ENCODE measurements around the gene GPR85. TPM values are rescaled to one million over a fixed set of nuclear protein-coding genes. Genes with fewer than 3 reads are reported as not detected.

GPR85 gene
- total RNA-seq, 3 donors from 2014 or later: 0.12 to 0.70 (median 0.57) TPM

GRCh38 chr7:113109718-113110117, 23.1 kb upstream of the GPR85 start:
- Histone ChIP-seq H3K9me3 (no peaks in the 10 kb centered on the region), H3K4me3 (no peak overlapping the region), H3K4me1 (ENCODE audit: low read depth) (no peaks in the 10 kb centered on the region), H3K36me3 (ENCODE audit: low read depth) (no peaks in the 10 kb centered on the region)
- intact Hi-C loops (cut with DNase I, micrococcal nuclease): no loop called here
- TF ChIP-seq CTCF (IDR thresholded peaks at IDR 0.05): no peak
- DNase-seq (no peak), ATAC-seq (no peak)

- intact Hi-C loops (cut with DNase I, micrococcal nuclease): no loop called here
- Histone ChIP-seq H3K4me3 (no peak overlapping the region), H3K9me3 (no peaks in the 10 kb centered on the region), H3K4me1 (ENCODE audit: low read depth) (no peaks in the 10 kb centered on the region), H3K36me3 (ENCODE audit: low read depth) (no peaks in the 10 kb centered on the region)
- ATAC-seq (no peak), DNase-seq (no peak)
- TF ChIP-seq CTCF (IDR thresholded peaks at IDR 0.05): no peak
These were observed 13.5 kb upstream of the GPR85 start for GRCh38 chr7:113100121-113100603.

- intact Hi-C loops (cut with DNase I, micrococcal nuclease): no loop called here
- no peak for TF ChIP-seq CTCF (IDR thresholded peaks at IDR 0.05)
- no peaks in the 10 kb centered on the region for H3K9me3 ChIP-seq
- H3K4me1 ChIP-seq (ENCODE audit: low read depth): no peaks in the 10 kb centered on the region
- H3K4me3 ChIP-seq: no peak overlapping the region
- no peak for DNase-seq
- ATAC-seq: no peak
- H3K36me3 ChIP-seq (ENCODE audit: low read depth): no peaks in the 10 kb centered on the region
These were observed 12.8 kb upstream of the GPR85 start for GRCh38 chr7:113099284-113099919.

GRCh38 chr7:113094517-113095249, 8.1 kb upstream of the GPR85 start:
- H3K9me3 ChIP-seq: no peaks in the 10 kb centered on the region
- TF ChIP-seq CTCF (IDR thresholded peaks at IDR 0.05): no peak
- no peaks in the 10 kb centered on the region for H3K4me1 ChIP-seq (ENCODE audit: low read depth)
- DNase-seq (no peak), ATAC-seq (no peak)
- H3K36me3 ChIP-seq (ENCODE audit: low read depth): no peaks in the 10 kb centered on the region
- intact Hi-C loops (cut with DNase I, micrococcal nuclease): no loop called here
- H3K4me3 ChIP-seq: no peak overlapping the region

- no peaks in the 10 kb centered on the region for H3K4me1 ChIP-seq (ENCODE audit: low read depth)
- intact Hi-C loops (cut with DNase I, micrococcal nuclease): no loop called here
These were observed 6.9 kb upstream of the GPR85 start for GRCh38 chr7:113093561-113093960.

More at GRCh38 chr7:113093561-113093960, 6.9 kb upstream of the GPR85 start:
- DNase-seq (no peak), ATAC-seq (no peak)
- H3K36me3 ChIP-seq (ENCODE audit: low read depth): no peaks in the 10 kb centered on the region
- H3K4me3 ChIP-seq: no peak overlapping the region
- H3K9me3 ChIP-seq: no peaks in the 10 kb centered on the region
- TF ChIP-seq CTCF (IDR thresholded peaks at IDR 0.05): no peak

Measured in mucosa of descending colon (tissue), 3 donors.